MM.1S (cell line): Measurements from ENCODE around the gene CRAT.

ENCODE experiments used
- DNase-seq: peaks from one replicate; pipeline ENCODE4 v3.0.0-alpha.2; 2015
- H2AFZ ChIP-seq: fragments of 300-600 bp; sonication (generic); 2 replicates; pipeline ENCODE4 v1.6.0; 2016; ENCODE audit warnings: antibody characterized with exemption, low read length
- H3F3A ChIP-seq: fragments of 300-600 bp; sonication (generic); 2 replicates; pipeline ENCODE4 v1.6.1; 2016; ENCODE audit warnings: mild to moderate bottlenecking, antibody characterized with exemption, low read length, moderate library complexity, mixed read lengths; ENCODE audit not compliant: insufficient read depth
- H3K27ac ChIP-seq: fragments of 300-600 bp; sonication (generic); 2 replicates; pipeline ENCODE4 v1.5.1; 2016; ENCODE audit warnings: mild to moderate bottlenecking, low read length
- H3K27me3 ChIP-seq: fragments of 300-600 bp; sonication (generic); replicated peaks from 2 replicates; pipeline ENCODE4 v1.6.0; 2016; ENCODE audit warnings: low read length; ENCODE audit not compliant: insufficient read depth
- H3K36me3 ChIP-seq: fragments of 300-600 bp; sonication (generic); replicated peaks from 2 replicates; pipeline ENCODE4 v1.6.1; 2016; ENCODE audit warnings: mild to moderate bottlenecking, low read length, mixed read lengths; ENCODE audit not compliant: insufficient read depth
- H3K4me1 ChIP-seq: fragments of 300-600 bp; sonication (generic); 2 replicates; pipeline ENCODE4 v1.6.1; 2016; ENCODE audit warnings: low read length, mixed read lengths
- H3K4me2 ChIP-seq: fragments of 300-600 bp; sonication (generic); 2 replicates; pipeline ENCODE4 v1.6.0; 2016; ENCODE audit warnings: low read depth, low read length
- H3K4me3 ChIP-seq: fragments of 300-600 bp; sonication (generic); 2 replicates; pipeline ENCODE4 v1.5.1; 2016; ENCODE audit warnings: low read length, mixed read lengths
- H3K79me2 ChIP-seq: fragments of 300-600 bp; sonication (generic); 2 replicates; pipeline ENCODE4 v1.6.1; 2016; ENCODE audit warnings: mixed run types, low read length, mixed read lengths
- H3K9ac ChIP-seq: fragments of 300-600 bp; sonication (generic); 2 replicates; pipeline ENCODE4 v1.6.1; 2016; ENCODE audit warnings: low read length, mixed read lengths
- H3K9me2 ChIP-seq: fragments of 300-600 bp; sonication (generic); replicated peaks from 2 replicates; pipeline ENCODE4 v1.6.1; 2016; ENCODE audit warnings: mild to moderate bottlenecking, low read length, mixed read lengths; ENCODE audit not compliant: insufficient read depth
- H3K9me3 ChIP-seq: fragments of 300-600 bp; sonication (generic); replicated peaks from 2 replicates; pipeline ENCODE4 v1.6.1; 2016; ENCODE audit warnings: mild to moderate bottlenecking, low read length, mixed read lengths; ENCODE audit not compliant: insufficient read depth
- H4K20me1 ChIP-seq: fragments of 300-600 bp; sonication (generic); 2 replicates; pipeline ENCODE4 v1.6.1; 2016; ENCODE audit warnings: mild to moderate bottlenecking, low read length, moderate library complexity, mixed read lengths; ENCODE audit not compliant: insufficient read depth
- EZH2 ChIP-seq: fragments of 300-600 bp; sonication (generic); optimal IDR thresholded peaks from 2 replicates; pipeline ENCODE3; 2017; ENCODE audit warnings: low read depth, mild to moderate bottlenecking, antibody characterized with exemption, low read length, mixed read lengths
- EZH2phosphoT487 ChIP-seq: fragments of 300-600 bp; sonication (generic); IDR thresholded peaks from 2 replicates; pipeline ENCODE4 v1.6.1; 2018; ENCODE audit warnings: antibody characterized with exemption, low read length
- TF ChIP-seq, protein P1 (sequence below): fragments of 300-600 bp; sonication (generic); IDR thresholded peaks from 2 replicates; pipeline ENCODE4 v1.5.1; 2016; ENCODE audit warnings: antibody characterized with exemption, low read length, mixed read lengths

CRAT gene

DNA sequence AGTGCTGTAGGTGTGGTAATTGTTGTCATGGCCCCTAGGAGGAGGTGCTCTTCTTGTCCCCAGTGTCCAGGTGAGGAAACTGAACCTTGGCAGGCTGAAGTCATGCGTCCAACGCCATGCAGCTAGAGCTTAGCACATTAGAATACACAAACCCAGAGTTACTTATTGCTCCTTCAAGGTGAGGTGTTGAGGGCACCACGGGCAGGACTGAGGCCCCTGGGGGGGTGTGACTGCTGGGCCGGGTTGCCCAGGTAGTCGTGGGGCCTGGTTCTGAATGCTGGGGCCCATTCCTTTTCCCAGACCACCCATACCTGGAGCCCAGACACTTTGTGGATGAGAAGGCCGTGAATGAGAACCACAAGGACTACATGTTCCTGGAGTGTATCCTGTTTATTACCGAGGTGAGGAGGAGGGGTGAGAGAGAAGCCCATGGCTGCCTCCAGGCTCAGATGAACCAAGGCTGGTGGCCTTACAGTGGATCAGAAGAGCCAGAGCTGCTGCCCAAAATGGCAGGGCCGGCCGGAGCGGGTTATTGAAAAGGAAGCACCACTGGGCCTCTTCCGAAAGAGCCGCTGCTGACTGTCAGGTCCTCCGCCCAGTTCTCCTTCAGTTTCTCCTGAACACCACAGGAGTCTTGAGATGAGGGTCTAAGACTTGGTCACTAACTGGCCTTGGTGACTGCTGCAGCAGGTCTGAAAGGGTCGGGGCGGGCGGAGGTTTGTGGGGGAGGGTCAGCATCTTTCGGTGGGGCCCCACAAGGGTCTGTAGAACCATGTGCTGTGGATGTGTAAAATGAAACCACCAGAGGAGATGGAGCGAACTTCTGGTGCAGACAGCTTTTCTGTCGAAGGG lies 26.9 kb upstream of the CRAT start:
- Histone ChIP-seq H3K27ac (no peak overlapping the region), H3K27me3 (no peaks in the 10 kb centered on the region), H3K36me3 (no peaks in the 10 kb centered on the region), H3K9me2 (no peaks in the 10 kb centered on the region), H3K9me3 (no peaks in the 10 kb centered on the region), H3K4me2 (no peak overlapping the region), H3K9ac (no peak overlapping the region), H2AFZ (no peak overlapping the region), H3K4me1 (peaks cover 14% of the 10 kb centered on the region), H3K4me3 (no peak overlapping the region), H3K79me2 (peaks cover 19% of the 10 kb centered on the region), H3F3A (peaks cover 11% of the 10 kb centered on the region), H4K20me1 (no peaks in the 10 kb centered on the region)
- TF ChIP-seq EZH2phosphoT487 (no peak), EZH2 (no peak)
- TF ChIP-seq, protein P1, sequence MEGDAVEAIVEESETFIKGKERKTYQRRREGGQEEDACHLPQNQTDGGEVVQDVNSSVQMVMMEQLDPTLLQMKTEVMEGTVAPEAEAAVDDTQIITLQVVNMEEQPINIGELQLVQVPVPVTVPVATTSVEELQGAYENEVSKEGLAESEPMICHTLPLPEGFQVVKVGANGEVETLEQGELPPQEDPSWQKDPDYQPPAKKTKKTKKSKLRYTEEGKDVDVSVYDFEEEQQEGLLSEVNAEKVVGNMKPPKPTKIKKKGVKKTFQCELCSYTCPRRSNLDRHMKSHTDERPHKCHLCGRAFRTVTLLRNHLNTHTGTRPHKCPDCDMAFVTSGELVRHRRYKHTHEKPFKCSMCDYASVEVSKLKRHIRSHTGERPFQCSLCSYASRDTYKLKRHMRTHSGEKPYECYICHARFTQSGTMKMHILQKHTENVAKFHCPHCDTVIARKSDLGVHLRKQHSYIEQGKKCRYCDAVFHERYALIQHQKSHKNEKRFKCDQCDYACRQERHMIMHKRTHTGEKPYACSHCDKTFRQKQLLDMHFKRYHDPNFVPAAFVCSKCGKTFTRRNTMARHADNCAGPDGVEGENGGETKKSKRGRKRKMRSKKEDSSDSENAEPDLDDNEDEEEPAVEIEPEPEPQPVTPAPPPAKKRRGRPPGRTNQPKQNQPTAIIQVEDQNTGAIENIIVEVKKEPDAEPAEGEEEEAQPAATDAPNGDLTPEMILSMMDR, result no peak
- DNase-seq, result no peak

DNA sequence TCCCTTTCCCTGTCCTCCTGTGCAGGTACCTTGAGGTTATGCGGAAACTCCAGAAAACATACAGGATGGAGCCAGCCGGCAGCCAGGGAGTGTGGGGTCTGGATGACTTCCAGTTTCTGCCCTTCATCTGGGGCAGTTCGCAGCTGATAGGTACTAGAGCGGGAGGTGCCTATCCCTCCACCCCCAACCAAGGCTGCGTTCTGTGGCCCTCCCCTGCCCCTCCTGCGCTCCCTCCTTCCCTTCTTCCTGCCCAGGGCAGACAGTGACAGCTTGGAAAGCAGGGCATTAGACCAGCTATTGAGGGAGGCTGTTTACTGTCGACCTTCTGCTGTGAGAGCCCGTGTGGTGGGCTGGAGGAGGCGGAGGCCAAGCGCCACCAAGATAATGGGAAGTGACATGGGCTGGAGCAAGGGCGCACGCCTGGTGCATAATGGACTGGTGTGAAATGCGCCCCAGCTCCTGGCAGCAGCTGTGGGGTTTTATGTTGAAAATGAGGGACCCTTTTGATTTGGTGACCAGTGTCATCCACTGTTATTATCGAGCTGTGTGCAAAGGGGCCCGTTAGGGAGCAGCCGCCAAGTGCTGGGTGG lies 25.9 kb upstream of the CRAT start:
- Histone ChIP-seq H3K27me3 (no peaks in the 10 kb centered on the region), H3K4me1 (peaks cover 14% of the 10 kb centered on the region), H3K9me2 (no peaks in the 10 kb centered on the region), H3K4me2 (no peak overlapping the region), H3F3A (peaks cover 11% of the 10 kb centered on the region), H3K9ac (no peak overlapping the region), H3K27ac (no peak overlapping the region), H3K9me3 (no peaks in the 10 kb centered on the region), H2AFZ (no peak overlapping the region), H4K20me1 (no peaks in the 10 kb centered on the region), H3K79me2 (peaks cover 13% of the 10 kb centered on the region), H3K4me3 (no peak overlapping the region), H3K36me3 (no peaks in the 10 kb centered on the region)
- TF ChIP-seq EZH2 (no peak), EZH2phosphoT487 (no peak)
- TF ChIP-seq, protein P1, result no peak
- no peak for DNase-seq

DNA sequence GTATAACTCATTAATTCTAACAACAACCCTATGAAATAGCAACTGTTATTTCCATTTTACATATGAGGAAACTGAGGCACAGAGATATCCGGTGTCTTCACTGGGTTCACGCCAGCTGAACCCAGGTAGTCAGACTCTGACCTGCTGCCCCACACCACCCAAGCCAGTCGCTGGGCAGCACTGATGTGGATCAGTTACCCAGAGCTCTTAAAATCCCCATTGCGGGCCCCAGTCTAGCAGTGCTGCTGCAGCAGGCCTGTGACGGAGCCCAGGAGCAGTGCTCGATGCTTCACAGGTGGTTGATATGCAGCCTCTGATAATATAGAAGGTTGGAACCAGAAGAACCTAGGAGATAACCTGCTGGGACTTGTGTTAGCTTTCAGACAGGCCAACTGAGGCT lies 24.9 kb upstream of the CRAT start:
- H3K36me3 ChIP-seq, result no peaks in the 10 kb centered on the region
- no peaks in the 10 kb centered on the region for H3K9me2 ChIP-seq
- TF ChIP-seq, protein P1, result no peak
- TF ChIP-seq EZH2, result no peak
- no peak for TF ChIP-seq EZH2phosphoT487
- H4K20me1 ChIP-seq, result no peaks in the 10 kb centered on the region
- no peak overlapping the region for H3K9ac ChIP-seq
- H3K9me3 ChIP-seq, result no peaks in the 10 kb centered on the region
- H3K4me2 ChIP-seq, result no peak overlapping the region
- DNase-seq, result no peak
- H3K4me3 ChIP-seq, result no peak overlapping the region
- peaks cover 14% of the 10 kb centered on the region for H3F3A ChIP-seq
- peaks cover 4% of the 10 kb centered on the region; the same call in 1 of the 2 replicates for H3K79me2 ChIP-seq
- H3K27me3 ChIP-seq, result no peaks in the 10 kb centered on the region
- no peak overlapping the region for H3K27ac ChIP-seq
- no peak overlapping the region for H2AFZ ChIP-seq
- peaks cover 12% of the 10 kb centered on the region for H3K4me1 ChIP-seq
